CD4-positive, alpha-beta T cell treated with Interleukin-17A for 1 hour (primary cell): ENCODE results near the gene LOXL3.

ENCODE experiments used
- DNase-seq: peaks from one replicate; pipeline ENCODE4 v3.0.0-alpha.2; 2020

The LOXL3 gene

GRCh38 chr2:74553892-74554819 lies at the start of gene LOXL3, which contains the start of gene DOK1:
Gene LOXL3 (minus strand): TSS chr2:74553942. CDS start chr2:74552634, 1,308 bp downstream.
Gene DOK1 (plus strand): TSS chr2:74554720. CDS start chr2:74554755, 35 bp downstream.
- DNase-seq = peak; percentile 88

GRCh38 chr2:74602586-74603281 lies 49.0 kb upstream of the LOXL3 start:
- no peak for DNase-seq

GRCh38 chr2:74599676-74600075 lies 45.9 kb upstream of the LOXL3 start:
- DNase-seq = no peak

- no peak for DNase-seq
Measured at GRCh38 chr2:74597410-74597809, 43.7 kb upstream of the LOXL3 start.

GRCh38 chr2:74596584-74596983 lies 42.8 kb upstream of the LOXL3 start:
- DNase-seq = no peak

GRCh38 chr2:74593826-74594772 lies 40.4 kb upstream of the LOXL3 start:
- DNase-seq = no peak

GRCh38 chr2:74588664-74589063 lies 34.9 kb upstream of the LOXL3 start:
- DNase-seq = no peak

GRCh38 chr2:74587664-74588277 lies 34.0 kb upstream of the LOXL3 start:
- DNase-seq = peak; percentile 78

GRCh38 chr2:74585406-74586185 lies 31.9 kb upstream of the LOXL3 start:
- no peak for DNase-seq

GRCh38 chr2:74584088-74584645 lies 30.4 kb upstream of the LOXL3 start:
- no peak for DNase-seq

GRCh38 chr2:74583504-74583903 lies 29.8 kb upstream of the LOXL3 start:
- DNase-seq = no peak

- DNase-seq = no peak
Measured at GRCh38 chr2:74582184-74582583, 28.4 kb upstream of the LOXL3 start.

GRCh38 chr2:74581463-74581862 lies 27.7 kb upstream of the LOXL3 start:
- no peak for DNase-seq

- no peak for DNase-seq
Measured at GRCh38 chr2:74578408-74578807, 24.7 kb upstream of the LOXL3 start.

GRCh38 chr2:74577448-74577847 lies 23.7 kb upstream of the LOXL3 start:
- no peak for DNase-seq

- no peak for DNase-seq
Measured at GRCh38 chr2:74576863-74577229, 23.1 kb upstream of the LOXL3 start.

- DNase-seq = no peak
Measured at GRCh38 chr2:74576211-74576862, 22.6 kb upstream of the LOXL3 start.

- no peak for DNase-seq
Measured at GRCh38 chr2:74575320-74575719, 21.6 kb upstream of the LOXL3 start.

GRCh38 chr2:74573747-74574562 lies 20.2 kb upstream of the LOXL3 start:
- DNase-seq = peak; percentile 52
